Loucy (cell line): ENCODE data around the gene ATP8A2.

ENCODE experiments used
- EZH2phosphoT487 ChIP-seq: fragments of 200-600 bp; IDR thresholded peaks from 2 replicates; pipeline ENCODE4 v1.6.1; 2018; ENCODE audit warnings: antibody characterized with exemption, mild to moderate bottlenecking, moderate library complexity, borderline replicate concordance
- TF ChIP-seq, protein P1 (sequence below): fragments of 200-600 bp; sonication (generic); conservative IDR thresholded peaks from 2 replicates; pipeline ENCODE4 v1.5.1; 2014; ENCODE audit warnings: mild to moderate bottlenecking, antibody characterized with exemption, low read length

DNA sequence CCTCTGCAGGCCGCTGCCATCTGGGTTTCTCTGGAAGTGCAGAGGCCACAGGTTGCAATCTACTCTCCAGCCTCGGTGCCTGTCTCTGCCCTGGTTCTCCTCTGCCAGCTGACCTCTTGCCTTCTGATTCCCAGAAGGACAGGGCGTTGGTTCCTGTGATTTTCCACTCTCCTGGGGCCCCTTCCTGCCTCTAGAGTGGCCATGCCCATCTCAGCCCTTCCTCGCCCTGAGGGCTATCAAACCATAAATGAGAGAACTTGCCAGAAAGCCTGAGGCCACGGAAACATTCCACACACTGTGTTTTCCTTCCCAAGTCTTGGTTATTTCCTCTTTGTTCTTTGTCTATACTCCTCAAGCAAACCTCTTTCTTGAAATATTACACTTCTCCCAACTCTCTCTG, 533.8 kb downstream of the ATP8A2 start:
- TF ChIP-seq, protein P1, sequence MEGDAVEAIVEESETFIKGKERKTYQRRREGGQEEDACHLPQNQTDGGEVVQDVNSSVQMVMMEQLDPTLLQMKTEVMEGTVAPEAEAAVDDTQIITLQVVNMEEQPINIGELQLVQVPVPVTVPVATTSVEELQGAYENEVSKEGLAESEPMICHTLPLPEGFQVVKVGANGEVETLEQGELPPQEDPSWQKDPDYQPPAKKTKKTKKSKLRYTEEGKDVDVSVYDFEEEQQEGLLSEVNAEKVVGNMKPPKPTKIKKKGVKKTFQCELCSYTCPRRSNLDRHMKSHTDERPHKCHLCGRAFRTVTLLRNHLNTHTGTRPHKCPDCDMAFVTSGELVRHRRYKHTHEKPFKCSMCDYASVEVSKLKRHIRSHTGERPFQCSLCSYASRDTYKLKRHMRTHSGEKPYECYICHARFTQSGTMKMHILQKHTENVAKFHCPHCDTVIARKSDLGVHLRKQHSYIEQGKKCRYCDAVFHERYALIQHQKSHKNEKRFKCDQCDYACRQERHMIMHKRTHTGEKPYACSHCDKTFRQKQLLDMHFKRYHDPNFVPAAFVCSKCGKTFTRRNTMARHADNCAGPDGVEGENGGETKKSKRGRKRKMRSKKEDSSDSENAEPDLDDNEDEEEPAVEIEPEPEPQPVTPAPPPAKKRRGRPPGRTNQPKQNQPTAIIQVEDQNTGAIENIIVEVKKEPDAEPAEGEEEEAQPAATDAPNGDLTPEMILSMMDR: no peak
- no peak for TF ChIP-seq EZH2phosphoT487
